Mesothelial cell of epicardium (in vitro differentiated cells): Measurements from ENCODE around the gene PRR16. TPM values are rescaled to one million over a fixed set of nuclear protein-coding genes. Genes with fewer than 3 reads are reported as not detected.

ENCODE experiments used
- DNase-seq, 2 experiments: peaks; one replicate each; pipeline ENCODE4 v3.0.0; 2021; ENCODE audit warnings: low spot score in 2 of 2; ENCODE audit not compliant: unreplicated experiment in 2 of 2
- H3K27ac Mint-ChIP-seq: 2 replicates; pipeline ENCODE4 v1.8.0; 2021; ENCODE audit warnings: mixed read lengths
- H3K27me3 Mint-ChIP-seq: 2 replicates; pipeline ENCODE4 v1.8.0; 2021; ENCODE audit warnings: low read depth, mixed read lengths
- H3K36me3 Mint-ChIP-seq: 2 replicates; pipeline ENCODE4 v1.8.0; 2021; ENCODE audit warnings: mixed read lengths
- H3K4me1 Mint-ChIP-seq: 2 replicates; pipeline ENCODE4 v1.8.0; 2021; ENCODE audit warnings: mixed read lengths
- H3K4me3 Mint-ChIP-seq: 2 replicates; pipeline ENCODE4 v1.8.0; 2021; ENCODE audit warnings: mild to moderate bottlenecking, moderate library complexity, mixed read lengths
- H3K9me3 Mint-ChIP-seq: 2 replicates; pipeline ENCODE4 v1.8.0; 2021; ENCODE audit warnings: mixed read lengths
- CTCF ChIP-seq: fragments of 200-600 bp; sonication (generic); IDR thresholded peaks from one replicate; pipeline ENCODE4 v1.5.0; 2021; ENCODE audit warnings: antibody characterized with exemption; ENCODE audit not compliant: unreplicated experiment
- total RNA-seq: library from RNA; stranded (reverse); gene quantifications from 3 replicates; pipeline ENCODE4 v1.2.1, GENCODE V29; 2021

PRR16 gene
- total RNA-seq, 1 donor from 2014 or later, result 2.1 TPM

- peak; percentile 65 for TF ChIP-seq CTCF
- H3K27me3 Mint-ChIP-seq, result no peaks in the 10 kb centered on the region
- peaks cover 10% of the 10 kb centered on the region for H3K4me1 Mint-ChIP-seq
- no peaks in the 10 kb centered on the region for H3K36me3 Mint-ChIP-seq
- H3K4me3 Mint-ChIP-seq, result no peak overlapping the region
- no peak overlapping the region for H3K27ac Mint-ChIP-seq
- H3K9me3 Mint-ChIP-seq, result peaks cover 4% of the 10 kb centered on the region
- peak in 1 of 2 experiments; percentile 58 for DNase-seq
Measured at GRCh38 chr5:120655828-120656435, 191.8 kb downstream of the PRR16 start.

GRCh38 chr5:120657104-120657503 lies 193.0 kb downstream of the PRR16 start:
- Mint-ChIP-seq H3K4me1 (peaks cover 10% of the 10 kb centered on the region), H3K9me3 (peaks cover 2% of the 10 kb centered on the region), H3K27me3 (no peaks in the 10 kb centered on the region), H3K36me3 (no peaks in the 10 kb centered on the region), H3K27ac (no peak overlapping the region), H3K4me3 (no peak overlapping the region)
- no peak for DNase-seq
- TF ChIP-seq CTCF, result no peak

GRCh38 chr5:120677481-120677880 lies 213.4 kb downstream of the PRR16 start:
- Mint-ChIP-seq H3K36me3 (no peaks in the 10 kb centered on the region), H3K9me3 (peaks cover 3% of the 10 kb centered on the region), H3K27me3 (no peaks in the 10 kb centered on the region), H3K27ac (no peak overlapping the region), H3K4me1 (peaks cover 1% of the 10 kb centered on the region), H3K4me3 (no peak overlapping the region)
- no peak for DNase-seq
- TF ChIP-seq CTCF, result no peak

GRCh38 chr5:120678279-120678678 lies 214.2 kb downstream of the PRR16 start:
- H3K36me3 Mint-ChIP-seq, result no peaks in the 10 kb centered on the region
- H3K27ac Mint-ChIP-seq, result no peak overlapping the region
- H3K9me3 Mint-ChIP-seq, result peaks cover 3% of the 10 kb centered on the region
- peaks cover 1% of the 10 kb centered on the region for H3K4me1 Mint-ChIP-seq
- H3K4me3 Mint-ChIP-seq, result no peak overlapping the region
- no peaks in the 10 kb centered on the region for H3K27me3 Mint-ChIP-seq
- DNase-seq, result no peak
- TF ChIP-seq CTCF, result no peak

- Mint-ChIP-seq H3K27ac (no peak overlapping the region), H3K4me1 (peaks cover 1% of the 10 kb centered on the region), H3K36me3 (no peaks in the 10 kb centered on the region), H3K9me3 (peaks cover 3% of the 10 kb centered on the region), H3K4me3 (no peak overlapping the region), H3K27me3 (no peaks in the 10 kb centered on the region)
- no peak for DNase-seq
- TF ChIP-seq CTCF, result no peak
Measured at GRCh38 chr5:120682851-120683250, 218.8 kb downstream of the PRR16 start.

GRCh38 chr5:120683580-120683979 lies 219.5 kb downstream of the PRR16 start:
- H3K4me3 Mint-ChIP-seq, result no peak overlapping the region
- DNase-seq, result no peak
- H3K9me3 Mint-ChIP-seq, result no peaks in the 10 kb centered on the region
- peaks cover 1% of the 10 kb centered on the region for H3K4me1 Mint-ChIP-seq
- no peaks in the 10 kb centered on the region for H3K27me3 Mint-ChIP-seq
- H3K36me3 Mint-ChIP-seq, result no peaks in the 10 kb centered on the region
- TF ChIP-seq CTCF, result no peak
- H3K27ac Mint-ChIP-seq, result no peak overlapping the region
